Natural killer cell (primary cell): Measurements from ENCODE around the gene LGALS4. TPM values are rescaled to one million over a fixed set of nuclear protein-coding genes. Genes with fewer than 3 reads are reported as not detected.
"Not testable (repeated sequence)": the region's sequence is repeated elsewhere in the genome, so short reads cannot be mapped to it uniquely, and the experiment has no call there.

Experiments
- ATAC-seq, 3 donors: fragments of 150-1000 bp in 2 of 3; fragments of 200-7000 bp in 1 of 3; cut with Tn5 transposase; 1 replicate in 1 of 3; 2 replicates in 2 of 3; pipeline ENCODE4 v1.10.0; 2021; ENCODE audit warnings: mild to moderate bottlenecking in 2 of 3, moderate library complexity in 2 of 3
- DNase-seq, 2 donors: peaks; one replicate each; pipeline versions ENCODE4 v3.0.0 to v3.0.0-alpha.2; 2013 to 2021; ENCODE audit warnings: mixed read lengths in 1 of 2
- H3K27ac ChIP-seq: one replicate; pipeline ENCODE4 v1.5.1; 2013; ENCODE audit warnings: mild to moderate bottlenecking, low read length
- H3K27me3 ChIP-seq: one replicate; pipeline ENCODE4 v1.6.1; 2013; ENCODE audit warnings: low read length; ENCODE audit not compliant: control insufficient read depth, insufficient read depth
- H3K36me3 ChIP-seq: one replicate; pipeline ENCODE4 v1.6.1; 2013; ENCODE audit warnings: low read length; ENCODE audit not compliant: control insufficient read depth, insufficient read depth
- H3K4me1 ChIP-seq: one replicate; pipeline ENCODE4 v1.6.1; 2013; ENCODE audit warnings: low read length; ENCODE audit not compliant: control insufficient read depth, insufficient read depth
- H3K4me3 ChIP-seq: one replicate; pipeline ENCODE4 v1.5.1; 2013; ENCODE audit warnings: low read length
- H3K9me3 ChIP-seq: one replicate; pipeline ENCODE4 v1.6.1; 2013; ENCODE audit warnings: low read length; ENCODE audit not compliant: control insufficient read depth, insufficient read depth
- H3K27ac Mint-ChIP-seq, 2 donors: one replicate each; pipeline ENCODE4 v1.8.0; 2022; ENCODE audit warnings: mild to moderate bottlenecking in 2 of 2, mixed read lengths in 2 of 2, moderate library complexity in 1 of 2
- H3K27me3 Mint-ChIP-seq, 2 donors: one replicate each; pipeline ENCODE4 v1.8.0; 2022; ENCODE audit warnings: low read depth in 2 of 2, mixed read lengths in 2 of 2
- H3K36me3 Mint-ChIP-seq: one replicate; pipeline ENCODE4 v1.8.0; 2022; ENCODE audit warnings: mixed read lengths
- H3K4me1 Mint-ChIP-seq, 2 donors: one replicate each; pipeline ENCODE4 v1.8.0; 2022; ENCODE audit warnings: mixed read lengths in 2 of 2
- H3K4me3 Mint-ChIP-seq: one replicate; pipeline ENCODE4 v1.8.0; 2022; ENCODE audit warnings: mild to moderate bottlenecking, moderate library complexity, mixed read lengths
- H3K9me3 Mint-ChIP-seq, 2 donors: one replicate each; pipeline ENCODE4 v1.8.0; 2022; ENCODE audit warnings: mixed read lengths in 2 of 2
- WGBS: methylation state at CpG from one replicate; pipeline ENCODE4 v1.1.7; 2013; ENCODE audit warnings: missing lambda C conversion rate; ENCODE audit not compliant: insufficient coverage; 5-methylcytosine and 5-hydroxymethylcytosine counted together
- intact Hi-C: fragments of 100-400 bp; cut with micrococcal nuclease; formaldehyde crosslinking; loops from one replicate; pipeline ENCODE4 v1.14.2; 2022
- total RNA-seq, 4 donors: library from RNA; stranded (reverse); fragments of 120-200 nt in 1 of 4; gene quantifications; one replicate each; pipeline versions ENCODE4 v1.2.3 to v1.2.4, GENCODE V29; 2013 to 2022
- TF ChIP-seq, protein P1 (sequence below): fragments of 200-600 bp; IDR thresholded peaks from one replicate; pipeline ENCODE4 v1.8.0; 2022; ENCODE audit warnings: antibody characterized with exemption

LGALS4 gene
- total RNA-seq, 3 donors from 2014 or later (not counting 1 experiment from before 2014, with no cell fraction given) = 4.2 to 4.8 (median 4.6) TPM

DNA sequence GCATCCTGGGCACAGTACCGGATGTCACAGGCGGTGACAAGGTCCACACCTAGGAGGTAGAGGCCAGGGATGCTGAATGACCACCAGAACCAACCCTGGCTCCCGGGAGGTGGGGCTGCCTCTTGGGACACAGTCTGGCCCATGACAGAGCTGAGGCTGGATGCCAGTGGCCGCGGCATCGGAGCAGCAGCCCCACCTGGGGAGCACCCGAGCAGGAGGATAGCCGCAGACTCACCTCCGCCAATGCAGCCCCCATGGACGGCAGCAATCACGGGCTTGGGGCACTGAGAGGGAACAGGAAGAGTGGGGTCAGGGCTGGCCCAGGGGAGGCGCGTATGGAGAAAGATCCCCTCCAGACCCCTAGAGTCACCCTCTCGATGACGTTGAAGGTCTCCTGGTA is 4.3 kb upstream of the LGALS4 start:
- no peaks in the 10 kb centered on the region for H3K27me3 Mint-ChIP-seq
- intact Hi-C loops = no loop called here
- H3K27ac ChIP-seq = no peak overlapping the region
- no peaks in the 10 kb centered on the region for H3K9me3 ChIP-seq
- no peaks in the 10 kb centered on the region for H3K36me3 Mint-ChIP-seq
- H3K9me3 Mint-ChIP-seq = no peaks in the 10 kb centered on the region
- no peak overlapping the region for H3K27ac Mint-ChIP-seq
- no peak overlapping the region for H3K4me3 Mint-ChIP-seq
- TF ChIP-seq, protein P1, sequence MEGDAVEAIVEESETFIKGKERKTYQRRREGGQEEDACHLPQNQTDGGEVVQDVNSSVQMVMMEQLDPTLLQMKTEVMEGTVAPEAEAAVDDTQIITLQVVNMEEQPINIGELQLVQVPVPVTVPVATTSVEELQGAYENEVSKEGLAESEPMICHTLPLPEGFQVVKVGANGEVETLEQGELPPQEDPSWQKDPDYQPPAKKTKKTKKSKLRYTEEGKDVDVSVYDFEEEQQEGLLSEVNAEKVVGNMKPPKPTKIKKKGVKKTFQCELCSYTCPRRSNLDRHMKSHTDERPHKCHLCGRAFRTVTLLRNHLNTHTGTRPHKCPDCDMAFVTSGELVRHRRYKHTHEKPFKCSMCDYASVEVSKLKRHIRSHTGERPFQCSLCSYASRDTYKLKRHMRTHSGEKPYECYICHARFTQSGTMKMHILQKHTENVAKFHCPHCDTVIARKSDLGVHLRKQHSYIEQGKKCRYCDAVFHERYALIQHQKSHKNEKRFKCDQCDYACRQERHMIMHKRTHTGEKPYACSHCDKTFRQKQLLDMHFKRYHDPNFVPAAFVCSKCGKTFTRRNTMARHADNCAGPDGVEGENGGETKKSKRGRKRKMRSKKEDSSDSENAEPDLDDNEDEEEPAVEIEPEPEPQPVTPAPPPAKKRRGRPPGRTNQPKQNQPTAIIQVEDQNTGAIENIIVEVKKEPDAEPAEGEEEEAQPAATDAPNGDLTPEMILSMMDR = no peak
- DNase-seq (no peak), ATAC-seq (no peak)
- H3K4me1 ChIP-seq = peaks cover 5% of the 10 kb centered on the region
- H3K4me1 Mint-ChIP-seq = peaks cover 5 to 11% of the 10 kb centered on the region in 2 donors
- H3K4me3 ChIP-seq = no peak overlapping the region
- H3K36me3 ChIP-seq = peaks cover 32% of the 10 kb centered on the region
- no peaks in the 10 kb centered on the region for H3K27me3 ChIP-seq
- 96% methylated on average over 15 of the region's 15 CpGs for WGBS

DNA sequence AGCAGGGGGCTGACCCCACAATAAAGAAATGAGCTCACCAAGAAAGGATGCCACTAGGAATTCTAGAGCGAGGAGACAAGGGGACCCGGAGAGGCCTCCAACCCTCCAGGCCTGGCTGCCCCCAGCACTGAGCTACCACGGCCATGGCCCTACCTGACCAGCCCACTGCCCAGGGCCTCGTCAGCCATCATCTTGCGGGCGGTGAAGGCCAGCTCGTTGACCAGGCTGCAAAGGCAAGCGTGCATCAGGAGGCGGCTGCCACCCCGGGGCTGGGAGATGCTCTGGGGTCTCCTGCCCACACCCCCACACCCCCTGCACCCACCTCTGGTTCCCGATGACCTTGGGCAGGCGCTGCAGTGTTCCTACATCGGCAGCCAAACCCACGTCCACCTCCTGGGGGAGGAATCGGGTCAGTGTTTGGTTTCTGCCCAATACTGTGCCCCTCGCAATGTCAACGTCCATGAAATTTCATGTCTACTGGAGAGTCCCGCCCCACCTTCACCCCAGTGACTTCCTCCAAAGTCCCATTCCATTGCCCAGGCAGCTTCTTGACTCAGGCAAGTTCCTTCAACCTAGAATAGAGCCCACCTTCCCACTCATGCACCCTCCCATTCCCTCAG is 3.5 kb upstream of the LGALS4 start:
- Mint-ChIP-seq H3K4me1 (peaks cover 5 to 11% of the 10 kb centered on the region in 2 donors), H3K27ac (no peak overlapping the region), H3K4me3 (no peak overlapping the region), H3K27me3 (no peaks in the 10 kb centered on the region), H3K9me3 (no peaks in the 10 kb centered on the region), H3K36me3 (no peaks in the 10 kb centered on the region)
- no peak for DNase-seq
- peaks cover 32% of the 10 kb centered on the region for H3K36me3 ChIP-seq
- peaks cover 5% of the 10 kb centered on the region for H3K4me1 ChIP-seq
- TF ChIP-seq, protein P1 = no peak
- H3K27ac ChIP-seq = no peak overlapping the region
- no peak overlapping the region for H3K4me3 ChIP-seq
- no peaks in the 10 kb centered on the region for H3K27me3 ChIP-seq
- intact Hi-C loops = no loop called here
- ATAC-seq = no peak
- WGBS = 95% methylated on average over 18 of the region's 18 CpGs
- H3K9me3 ChIP-seq = no peaks in the 10 kb centered on the region

DNA sequence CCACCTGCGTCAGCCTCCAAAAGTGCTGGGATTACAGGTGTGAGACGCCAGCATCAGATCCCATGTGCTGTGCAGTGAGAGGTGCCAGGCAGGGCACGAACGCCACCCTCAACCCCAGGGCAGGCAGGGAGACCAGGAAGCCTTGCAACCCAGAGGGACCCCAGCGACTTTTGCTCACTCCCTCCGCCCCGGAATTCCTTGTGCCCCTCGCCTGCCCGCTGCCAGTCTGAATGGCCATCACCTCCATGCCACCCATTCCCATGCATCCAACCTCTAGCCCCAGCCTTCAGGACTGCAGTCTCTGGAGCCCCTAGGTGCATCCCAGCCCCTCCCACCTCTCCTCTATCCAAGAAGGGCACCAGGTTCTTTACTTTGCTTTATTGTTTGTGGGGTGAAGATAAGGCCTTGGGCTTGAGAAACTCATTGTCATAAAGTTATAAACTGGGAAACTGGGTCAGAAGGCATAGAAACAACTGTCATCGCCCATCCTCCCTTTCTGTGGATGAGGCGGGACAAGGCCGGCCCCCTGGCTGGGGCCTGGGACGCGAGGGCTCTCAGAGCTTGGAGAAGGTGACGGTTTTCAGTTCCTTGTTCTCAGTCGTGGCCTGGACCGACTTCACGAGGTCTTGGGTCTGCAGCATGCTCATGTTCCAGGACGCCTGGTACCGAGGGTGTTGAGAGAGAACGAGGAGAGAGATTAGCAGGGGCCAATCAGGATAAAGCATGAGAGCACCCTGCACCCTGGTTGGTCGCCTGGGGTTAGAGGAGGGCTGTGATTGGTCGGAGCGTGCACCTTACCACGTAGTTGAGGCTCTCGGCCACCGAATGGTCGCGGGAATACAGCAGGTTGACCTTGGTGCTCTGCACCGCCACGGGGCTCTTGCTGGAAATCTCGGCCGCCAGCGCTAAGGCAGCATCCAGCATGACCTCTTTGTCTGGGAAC is 2.6 kb upstream of the LGALS4 start:
- no peaks in the 10 kb centered on the region for H3K9me3 ChIP-seq
- WGBS = 96% methylated on average over 34 of the region's 34 CpGs
- Mint-ChIP-seq H3K4me1 (peaks cover 0 to 6% of the 10 kb centered on the region in 2 donors), H3K27ac (no peak overlapping the region), H3K4me3 (no peak overlapping the region), H3K27me3 (no peaks in the 10 kb centered on the region), H3K9me3 (no peaks in the 10 kb centered on the region), H3K36me3 (no peaks in the 10 kb centered on the region)
- H3K4me1 ChIP-seq = peaks cover 5% of the 10 kb centered on the region
- H3K27me3 ChIP-seq = no peaks in the 10 kb centered on the region
- no peak overlapping the region for H3K4me3 ChIP-seq
- TF ChIP-seq, protein P1 = no peak
- DNase-seq = no peak
- peaks cover 32% of the 10 kb centered on the region for H3K36me3 ChIP-seq
- ATAC-seq = no peak
- no peak overlapping the region for H3K27ac ChIP-seq
- intact Hi-C loops = no loop called here

DNA sequence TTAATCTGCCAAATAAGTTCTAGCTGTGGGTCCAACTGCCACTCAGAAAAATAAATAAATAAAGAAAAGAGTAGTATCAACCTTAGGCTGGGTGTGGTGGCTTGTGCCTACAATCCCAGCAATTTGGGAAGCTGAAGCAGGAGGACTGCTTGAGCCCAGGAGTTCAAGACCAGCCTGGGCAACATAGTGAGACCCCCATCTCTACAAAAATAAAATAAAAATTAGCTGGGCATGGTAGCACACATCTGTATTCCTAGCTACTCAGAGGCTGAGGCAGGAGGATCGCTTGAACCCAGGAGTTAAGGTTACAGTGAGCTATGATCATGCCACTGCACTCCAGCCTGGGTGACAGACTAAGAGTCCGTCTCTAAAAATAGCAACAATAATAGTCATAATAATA is 1.2 kb upstream of the LGALS4 start:
- H3K36me3 ChIP-seq = peaks cover 31% of the 10 kb centered on the region
- WGBS = 100% methylated on average over 1 of the region's 2 CpGs
- H3K36me3 Mint-ChIP-seq, H3K4me3 Mint-ChIP-seq, H3K27ac Mint-ChIP-seq, H3K4me1 ChIP-seq, H3K27me3 Mint-ChIP-seq, H3K27me3 ChIP-seq, ATAC-seq, H3K4me1 Mint-ChIP-seq, H3K9me3 ChIP-seq, H3K27ac ChIP-seq, H3K9me3 Mint-ChIP-seq, H3K4me3 ChIP-seq, DNase-seq, intact Hi-C loops: not testable (repeated sequence)
